GM04503 (cell line): ENCODE measurements around the gene ZNF587.
"Not testable (repeated sequence)": the region's sequence is repeated elsewhere in the genome, so short reads cannot be mapped to it uniquely, and the experiment has no call there.

Experiments
- DNase-seq: peaks from one replicate; pipeline ENCODE4 v3.0.0-alpha.2; 2012; ENCODE audit warnings: low read depth

The ZNF587 gene

DNA sequence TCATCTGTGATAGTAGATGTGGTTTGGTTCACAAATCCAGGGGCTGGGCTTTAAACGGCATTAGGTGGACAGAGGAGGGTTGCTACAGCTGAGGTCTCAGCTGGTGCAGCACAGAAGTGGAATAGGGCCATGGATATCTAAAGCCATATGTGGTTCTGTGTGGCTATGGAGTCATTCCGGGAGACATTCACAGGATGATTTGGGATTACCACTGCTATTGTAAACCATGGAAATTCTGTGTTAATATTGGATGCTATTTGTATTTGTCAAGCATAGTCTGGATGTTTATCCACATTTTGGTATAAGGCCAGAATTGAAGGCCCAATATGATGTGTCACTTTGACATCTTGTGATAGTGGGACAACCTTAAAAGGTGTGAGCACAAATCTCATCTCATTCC, 26.5 kb upstream of the ZNF587 start:
- not testable (repeated sequence) for DNase-seq

DNA sequence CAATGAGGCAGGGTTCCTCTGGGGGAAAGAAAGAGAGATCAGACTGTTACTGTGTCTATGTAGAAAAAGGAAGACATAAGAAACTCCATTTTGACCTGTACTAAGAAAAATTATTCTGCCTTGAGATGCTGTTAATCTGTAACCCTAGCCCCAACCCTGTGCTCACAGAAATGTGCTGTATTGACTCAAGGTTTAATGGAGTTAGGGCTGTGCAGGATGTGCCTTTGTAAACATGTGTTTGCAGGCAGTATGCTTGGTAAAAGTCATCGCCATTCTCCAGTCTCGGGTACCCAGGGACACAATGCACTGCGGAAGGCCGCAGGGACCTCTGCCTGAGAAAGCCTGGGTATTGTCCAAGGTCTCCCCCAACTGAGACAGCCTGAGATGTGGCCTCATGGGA, 26.1 kb upstream of the ZNF587 start:
- DNase-seq, result not testable (repeated sequence)

DNA sequence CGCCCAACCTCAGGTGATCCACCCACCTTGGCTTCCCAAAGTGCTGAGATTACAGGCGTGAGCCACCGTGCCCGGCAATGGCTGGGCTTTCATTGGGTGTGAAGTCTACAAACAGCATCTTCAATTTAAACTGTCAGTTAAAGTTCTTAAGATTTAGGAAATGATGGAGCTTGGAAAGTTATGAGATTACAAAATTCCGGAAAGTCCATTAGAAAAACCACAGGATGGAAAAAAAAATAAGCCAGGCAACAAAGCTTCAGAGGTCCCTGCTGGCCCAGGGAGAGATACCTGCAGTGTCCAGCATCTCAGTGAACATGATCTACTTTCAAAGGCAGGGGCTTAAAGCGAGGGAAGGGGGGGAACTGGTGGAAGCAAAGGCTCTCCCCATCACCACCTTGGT, 24.1 kb upstream of the ZNF587 start:
- no peak for DNase-seq

DNA sequence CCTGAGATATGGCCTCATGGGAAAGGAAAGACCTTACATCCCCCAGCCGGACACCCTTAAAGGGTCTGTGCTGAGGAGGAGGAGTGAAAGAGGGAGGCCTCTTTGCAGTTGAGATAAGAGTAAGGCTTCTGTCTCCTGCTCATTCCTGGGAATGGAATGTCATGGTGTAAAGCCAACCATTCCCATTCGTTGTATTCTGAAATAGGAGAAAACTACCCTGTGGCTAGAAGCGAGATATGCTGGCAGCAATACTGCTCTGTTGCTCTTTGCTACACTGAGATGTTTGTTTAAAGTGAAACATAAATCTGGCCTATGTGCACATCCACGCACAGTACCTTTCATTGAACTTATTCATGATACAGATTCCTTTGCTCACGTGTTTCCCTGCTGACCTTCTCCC, 20.3 kb upstream of the ZNF587 start:
- no peak for DNase-seq

DNA sequence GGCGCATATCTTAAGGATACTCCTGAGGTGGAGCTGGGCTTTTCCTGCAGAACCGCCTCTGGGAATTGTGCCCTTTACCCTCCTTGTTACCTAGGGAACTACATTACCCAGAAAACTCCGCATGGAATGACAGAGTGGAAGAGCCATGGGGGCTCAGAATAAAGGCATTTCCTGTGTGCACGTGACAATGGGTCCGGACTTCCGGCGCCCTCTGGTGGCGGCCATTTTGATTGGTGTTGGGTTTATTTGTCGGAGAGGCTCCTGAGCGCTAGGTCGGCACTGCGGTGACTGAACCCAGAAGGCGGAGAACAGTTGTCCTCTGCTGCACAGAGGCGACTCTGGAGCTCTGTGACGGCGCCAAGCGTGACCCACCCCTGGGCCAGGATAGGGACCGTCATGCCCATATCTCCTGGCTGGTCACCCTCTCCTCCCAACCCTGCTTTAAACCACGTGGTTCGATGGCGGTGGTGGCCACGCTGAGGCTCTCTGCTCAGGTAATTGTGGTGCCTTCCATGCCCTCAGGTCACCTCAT, 19.5 kb upstream of the ZNF587 start, which contains the start of gene ZNF587B:
Gene ZNF587B (plus strand): TSS at position 229 of the 532 bp plus-strand sequence. CDS start 230 bp downstream, at position 459.
- no peak for DNase-seq

DNA sequence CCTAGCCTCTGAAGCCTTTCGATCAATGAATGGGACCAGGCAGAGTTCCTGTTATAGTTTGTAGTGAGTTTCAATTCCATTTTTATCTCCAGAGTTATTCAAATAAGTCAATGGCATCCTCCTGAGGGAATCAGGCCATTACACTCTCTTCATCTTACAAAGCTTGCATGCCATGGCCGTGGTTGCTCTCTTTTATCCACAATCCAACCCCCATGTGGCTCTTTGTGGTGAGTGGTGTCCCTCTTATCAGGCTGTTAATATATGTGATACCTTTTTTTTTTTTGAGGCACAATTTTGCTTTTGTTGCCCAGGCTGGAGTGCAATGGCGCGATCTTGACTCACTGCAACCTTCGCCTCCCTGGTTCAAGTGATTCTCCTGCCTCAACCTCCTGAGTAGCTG, 12.7 kb upstream of the ZNF587 start:
- not testable (repeated sequence) for DNase-seq

DNA sequence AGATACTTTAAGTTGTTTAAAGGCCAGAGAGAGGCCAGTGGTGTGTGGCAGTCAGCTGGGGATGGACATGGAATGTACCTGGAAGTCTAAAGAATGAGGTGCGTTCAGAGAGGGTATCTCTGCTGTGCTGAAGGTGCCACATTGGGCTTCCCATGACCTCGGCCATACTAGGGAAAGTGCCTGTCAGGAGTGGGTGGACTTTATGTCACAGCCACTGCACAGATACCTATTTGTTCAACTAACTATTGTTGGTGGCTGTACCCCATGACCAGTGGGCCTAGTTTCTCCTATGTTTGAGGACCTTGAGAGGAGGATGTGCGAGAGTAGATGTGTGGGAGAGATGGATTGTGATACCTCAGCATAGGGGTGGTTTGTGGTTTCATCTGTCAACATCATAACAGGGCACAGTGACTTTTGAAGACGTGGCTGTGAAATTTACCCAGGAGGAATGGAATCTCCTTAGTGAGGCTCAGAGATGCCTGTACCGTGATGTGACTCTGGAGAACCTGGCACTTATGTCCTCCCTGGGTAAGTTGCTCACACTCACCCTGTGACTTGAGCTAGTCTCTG, 11.0 kb upstream of the ZNF587 start:
- not testable (repeated sequence) for DNase-seq

DNA sequence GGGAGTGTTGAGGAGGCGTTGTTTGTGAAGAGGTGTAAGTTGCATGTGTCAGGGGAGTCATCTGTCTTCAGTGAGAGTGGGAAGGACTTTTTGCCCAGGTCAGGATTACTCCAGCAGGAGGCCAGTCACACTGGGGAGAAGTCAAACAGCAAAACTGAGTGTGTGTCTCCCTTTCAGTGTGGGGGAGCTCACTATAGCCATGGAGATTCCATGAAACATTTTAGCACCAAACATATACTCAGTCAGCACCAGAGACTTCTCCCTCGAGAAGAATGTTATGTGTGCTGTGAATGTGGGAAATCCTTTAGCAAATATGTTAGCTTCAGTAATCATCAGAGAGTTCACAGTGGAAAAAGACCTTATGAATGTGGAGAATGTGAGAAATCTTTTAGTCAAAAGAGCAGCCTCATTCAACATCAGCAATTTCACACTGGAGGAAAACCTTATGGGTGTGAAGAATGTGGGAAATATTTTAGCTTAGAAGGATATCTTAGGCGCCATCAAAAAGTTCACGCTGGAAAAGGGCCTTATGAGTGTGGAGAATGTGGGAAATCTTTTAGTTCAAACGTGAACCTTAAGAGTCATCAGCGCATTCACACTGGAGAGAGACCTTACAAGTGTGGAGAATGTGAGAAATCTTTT, 8.4 kb upstream of the ZNF587 start:
- DNase-seq, result no peak

DNA sequence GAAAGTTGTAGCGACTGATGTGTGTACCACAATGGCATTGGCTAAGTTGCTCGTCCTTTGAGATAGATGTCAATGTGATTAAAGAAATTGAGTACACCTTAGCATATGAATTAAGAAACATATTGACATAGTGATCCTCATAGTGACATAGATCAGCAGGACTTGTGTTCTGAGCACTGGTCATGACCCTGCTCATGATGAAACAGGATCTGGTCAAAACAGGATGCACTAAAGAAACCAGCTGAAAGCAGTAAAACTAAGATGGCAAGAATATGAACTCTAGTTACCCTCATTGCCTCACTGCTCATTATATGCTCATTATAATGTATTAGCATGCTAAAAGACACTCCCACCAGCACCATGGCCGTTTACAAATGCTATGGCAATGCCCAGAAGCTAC, 2.5 kb upstream of the ZNF587 start:
- DNase-seq, result not testable (repeated sequence)

DNA sequence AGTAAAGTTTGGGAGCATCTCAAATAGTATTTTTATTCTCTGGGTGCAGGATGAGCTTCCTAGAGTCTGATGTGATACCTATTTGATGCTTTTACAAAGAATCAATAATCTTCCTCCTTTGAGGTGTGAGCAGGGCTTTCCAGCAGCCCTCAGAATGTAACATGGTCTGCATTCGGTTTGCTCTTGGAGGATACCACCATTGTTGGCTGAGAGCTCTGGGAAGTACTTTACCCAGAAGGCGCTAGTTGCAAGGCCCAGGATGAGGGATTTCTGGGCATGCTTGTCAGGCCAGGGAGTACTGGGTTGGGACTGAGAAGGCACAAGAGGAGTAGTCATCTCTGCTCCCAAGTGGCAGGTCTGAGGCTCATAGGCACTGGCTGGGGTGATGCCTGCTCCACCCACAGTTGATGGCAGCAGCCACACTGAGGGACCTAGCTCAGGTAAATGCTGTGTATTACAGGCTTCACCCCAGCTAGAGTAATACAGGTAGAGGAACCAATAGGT, 445 bp upstream of the ZNF587 start:
- DNase-seq, result not testable (repeated sequence)

DNA sequence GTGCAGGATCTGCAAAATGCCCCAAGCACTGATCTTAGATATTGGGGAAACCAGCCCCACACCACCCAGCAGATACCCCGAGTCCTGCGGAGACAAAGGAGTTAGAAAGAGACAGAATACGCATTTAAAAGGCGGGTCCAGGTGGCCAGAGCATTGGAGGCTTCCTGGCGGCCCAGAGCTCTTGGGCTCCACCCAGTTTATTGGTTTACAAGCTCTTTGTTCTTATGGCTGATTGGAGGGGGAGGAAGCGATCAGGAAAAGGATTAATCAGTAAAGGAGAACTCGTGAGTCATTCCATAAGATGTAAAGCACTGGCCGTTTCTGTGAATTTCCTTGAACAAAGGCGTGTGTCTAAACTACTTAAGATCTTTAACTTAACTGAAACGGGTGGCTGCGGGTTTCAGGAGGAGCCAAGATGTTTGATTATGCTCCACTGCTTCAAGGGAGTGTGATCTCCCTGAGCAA, 926 bp downstream of the ZNF587 start:
- no peak for DNase-seq

DNA sequence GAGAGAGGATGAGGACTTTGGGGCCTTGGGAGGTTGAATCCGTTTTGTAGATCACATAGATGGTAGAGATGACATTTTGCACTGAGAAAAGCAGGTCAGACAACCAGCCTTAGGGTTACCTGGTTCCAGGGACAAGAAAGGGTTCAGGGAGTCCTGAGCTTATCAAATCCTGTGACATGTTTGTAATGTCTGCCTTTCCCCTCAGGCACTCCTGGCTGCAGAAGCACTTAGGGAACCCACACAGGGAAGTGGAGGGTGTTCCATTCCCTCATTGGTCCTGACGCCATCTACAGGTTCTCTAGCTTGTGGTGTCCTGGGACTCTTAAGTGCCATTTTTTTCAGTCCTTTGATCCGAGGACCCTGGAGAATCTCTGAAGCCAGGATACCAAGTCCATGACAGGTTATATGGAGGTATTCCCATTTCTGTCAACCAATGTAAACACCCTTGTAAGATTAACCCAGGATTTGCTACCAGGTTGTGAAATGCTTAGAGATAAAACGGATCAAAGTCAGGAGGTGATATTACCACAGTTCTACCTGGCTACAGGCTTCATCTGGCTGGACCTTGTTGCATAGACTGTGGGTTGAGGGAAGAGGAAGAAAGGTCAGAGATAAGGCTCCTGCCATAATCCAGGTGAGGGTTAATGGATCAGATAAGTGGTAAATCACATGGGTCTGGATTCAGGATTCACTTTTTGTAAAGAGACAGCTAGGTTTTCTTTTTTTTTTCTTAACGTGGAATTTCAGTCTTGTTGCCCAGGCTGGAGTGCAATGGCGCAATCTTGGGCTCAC, 2.3 kb downstream of the ZNF587 start:
- not testable (repeated sequence) for DNase-seq

DNA sequence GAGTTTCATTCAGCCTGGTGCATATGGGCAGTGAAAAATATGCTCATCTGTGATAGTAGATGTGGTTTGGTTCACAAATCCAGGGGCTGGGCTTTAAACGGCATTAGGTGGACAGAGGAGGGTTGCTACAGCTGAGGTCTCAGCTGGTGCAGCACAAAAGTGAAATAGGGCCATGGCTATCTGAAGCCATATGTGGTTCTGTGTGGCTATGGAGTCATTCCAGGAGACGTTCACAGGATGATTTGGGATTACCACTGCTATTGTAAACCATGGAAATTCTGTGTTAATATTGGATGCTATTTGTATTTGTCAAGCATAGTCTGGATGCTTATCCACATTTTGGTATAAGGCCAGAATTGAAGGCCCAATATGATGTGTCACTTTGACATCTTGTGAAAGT, 4.5 kb downstream of the ZNF587 start:
- DNase-seq, result not testable (repeated sequence)

DNA sequence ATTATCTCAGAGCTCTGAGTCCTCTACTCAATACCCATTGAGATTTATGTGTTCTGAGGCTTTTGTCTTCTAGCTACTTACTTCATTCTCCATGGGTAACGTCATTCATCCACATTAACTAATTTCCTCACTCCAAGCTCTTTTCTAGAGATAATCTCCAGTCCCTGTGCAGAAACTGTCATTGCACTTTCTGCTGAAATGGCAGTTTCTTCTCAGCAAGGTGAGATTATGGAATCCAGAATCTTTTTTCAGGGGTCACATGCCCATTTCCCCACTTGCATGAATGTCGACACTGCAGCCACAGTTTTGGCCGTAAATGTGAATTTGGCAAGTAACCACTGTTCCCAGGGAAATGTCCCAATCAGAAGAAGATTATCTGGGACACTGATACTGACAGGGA, 12.7 kb downstream of the ZNF587 start:
- not testable (repeated sequence) for DNase-seq

DNA sequence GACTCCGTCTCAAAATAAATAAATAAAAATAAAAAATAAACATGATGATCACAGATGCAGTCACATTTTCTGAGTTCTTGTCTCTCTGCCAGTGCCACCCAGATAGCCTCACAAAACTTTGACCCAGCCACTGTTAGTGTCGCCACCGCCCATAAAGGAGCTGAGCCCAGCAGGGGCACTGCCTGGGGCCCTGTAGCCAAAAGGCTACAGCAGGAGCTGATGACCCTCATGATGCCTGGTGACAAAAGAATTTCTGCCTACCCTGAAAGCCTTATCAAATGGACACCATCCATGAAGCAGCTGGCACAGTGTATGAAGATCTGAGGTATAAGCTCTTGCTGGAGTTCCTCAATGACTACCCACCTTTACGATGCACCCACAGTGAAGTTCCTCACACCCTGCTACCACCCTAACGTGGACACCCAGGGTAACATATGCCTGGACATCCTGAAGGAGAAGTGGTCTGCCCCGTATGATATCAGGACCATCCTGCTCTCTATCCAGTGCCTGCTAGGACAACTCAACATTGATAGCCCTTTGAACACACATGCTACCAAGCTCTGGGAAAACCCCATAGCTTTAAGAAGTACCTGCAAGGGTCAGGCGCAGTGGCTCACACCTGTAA, 18.3 kb downstream of the ZNF587 start:
- no peak for DNase-seq

DNA sequence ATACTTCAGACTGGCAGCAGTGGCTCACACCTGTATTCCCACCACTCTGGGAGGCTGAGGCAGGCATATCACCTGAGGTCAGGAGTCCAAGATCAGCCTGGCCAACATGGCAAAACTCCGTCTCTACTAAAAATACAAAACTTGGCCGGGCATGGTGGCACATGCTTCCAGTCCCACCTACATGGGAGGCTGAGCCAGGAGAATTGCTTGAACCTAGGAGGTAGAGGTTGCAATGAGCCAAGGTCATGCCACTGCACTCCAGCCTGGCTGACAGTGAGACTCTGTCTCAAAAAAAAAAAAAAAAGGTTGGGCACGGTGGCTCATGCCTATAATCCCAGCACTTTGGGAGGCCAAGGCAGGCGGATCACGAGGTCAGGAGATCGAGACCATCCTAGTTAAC, 20.0 kb downstream of the ZNF587 start:
- not testable (repeated sequence) for DNase-seq

DNA sequence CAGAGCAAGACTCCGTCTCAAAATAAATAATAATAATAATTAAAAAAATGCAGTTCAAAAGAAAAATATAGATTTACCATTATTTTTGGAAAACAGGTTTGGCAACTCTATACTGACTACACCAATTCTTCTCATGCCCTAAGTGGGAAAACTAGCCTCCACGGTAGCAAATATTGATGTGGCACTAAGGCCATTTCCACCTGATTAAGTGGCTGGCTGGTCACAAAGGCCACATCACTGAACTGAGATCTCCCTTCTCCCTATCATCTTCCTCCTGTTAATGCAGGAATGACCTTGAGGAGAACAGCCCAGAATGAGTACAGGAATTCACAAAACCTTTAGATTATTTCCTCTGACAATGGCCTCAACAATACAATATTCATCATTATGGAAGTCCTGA, 20.6 kb downstream of the ZNF587 start:
- DNase-seq, result no peak

DNA sequence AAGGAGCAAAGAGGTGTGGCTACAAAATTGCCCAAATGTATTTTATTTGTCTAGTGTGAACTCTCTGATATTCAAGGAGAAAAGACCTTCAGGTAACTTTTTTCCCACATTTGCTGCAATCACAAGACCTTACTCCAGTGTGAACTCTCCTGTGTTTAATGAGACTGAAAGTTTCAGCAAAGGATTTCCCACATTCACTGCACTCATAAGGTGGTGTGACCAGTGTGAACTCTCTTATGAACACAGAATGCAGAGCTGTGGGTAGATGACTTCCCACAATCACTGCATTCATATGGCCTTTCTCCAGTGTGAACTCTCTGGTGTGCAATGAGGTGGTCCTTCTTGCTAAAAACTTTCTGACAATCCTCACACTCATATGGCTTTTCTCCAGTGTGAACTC, 22.8 kb downstream of the ZNF587 start:
- no peak for DNase-seq

DNA sequence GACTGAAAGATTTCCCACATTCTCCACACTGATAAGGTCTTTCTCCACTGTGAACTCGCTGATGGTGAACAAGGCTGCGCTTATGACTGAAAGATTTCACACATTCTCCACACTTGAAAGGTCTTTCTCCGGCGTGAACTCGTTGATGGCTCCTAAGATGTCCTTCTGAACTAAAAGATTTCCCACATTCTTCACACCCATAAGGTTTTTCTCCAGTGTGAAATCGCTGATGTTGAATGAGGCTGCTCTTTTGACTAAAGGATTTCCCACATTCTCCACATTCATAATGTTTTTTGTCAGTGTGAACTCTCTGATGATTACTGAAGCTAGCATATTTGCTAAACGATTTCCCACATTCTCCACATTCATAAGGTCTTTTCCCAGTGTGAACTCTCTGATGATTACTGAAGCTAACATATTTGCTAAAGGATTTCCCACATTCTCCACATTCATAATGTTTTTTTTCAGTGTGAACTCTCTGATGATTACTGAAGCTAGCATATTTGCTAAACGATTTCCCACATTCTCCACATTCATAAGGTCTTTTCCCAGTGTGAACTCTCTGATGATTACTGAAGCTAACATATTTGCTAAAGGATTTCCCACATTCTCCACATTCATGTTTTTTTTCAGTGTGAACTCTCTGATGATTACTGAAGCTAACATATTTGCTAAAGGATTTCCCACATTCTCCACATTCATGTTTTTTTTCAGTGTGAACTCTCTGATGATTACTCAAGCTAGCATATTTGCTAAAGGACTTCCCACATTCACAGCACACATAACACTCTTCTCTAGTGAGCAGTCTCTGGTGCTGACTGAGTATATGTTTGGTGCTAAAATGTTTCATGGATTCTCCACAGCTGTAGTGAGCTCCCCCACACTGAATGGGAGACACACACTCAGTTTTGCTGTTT, 24.5 kb downstream of the ZNF587 start:
- DNase-seq, result not testable (repeated sequence)

DNA sequence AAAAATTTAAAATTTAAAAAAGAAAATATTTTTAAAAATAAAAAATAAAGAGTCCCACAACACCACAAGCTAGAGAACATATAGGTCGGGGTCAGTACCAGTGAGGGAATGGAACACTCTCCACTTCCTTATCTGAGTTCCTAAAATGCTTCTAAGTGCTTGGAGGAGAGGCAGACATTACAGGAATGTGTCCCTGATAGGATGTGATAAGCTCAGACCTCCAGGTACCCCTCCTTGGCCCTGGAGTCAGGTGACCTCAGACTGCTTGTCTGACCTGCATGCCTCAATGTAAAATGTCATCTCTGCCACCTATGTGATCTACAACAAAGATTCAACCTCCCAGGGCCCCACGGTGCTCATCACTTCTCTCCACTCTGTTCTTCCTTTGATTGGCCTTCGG, 36.4 kb downstream of the ZNF587 start:
- DNase-seq, result no peak
